B cell (primary cell): ENCODE data around the gene GLB1L2.

Experiments
- CTCF ChIP-seq: fragments of 200-600 bp; IDR thresholded peaks from one replicate; pipeline ENCODE4 v1.8.0; 2022; ENCODE audit warnings: antibody characterized with exemption, mild to moderate bottlenecking
- EZH2 ChIP-seq: IDR thresholded peaks from 2 replicates; pipeline ENCODE4 v1.6.1; 2012; ENCODE audit warnings: borderline replicate concordance, low read depth, mild to moderate bottlenecking, moderate library complexity, low read length; ENCODE audit not compliant: insufficient read depth, poor library complexity, severe bottlenecking

- TF ChIP-seq CTCF (no peak), EZH2 (no peak)
Observed at GRCh38 chr11:134423106-134423505, 91.3 kb downstream of the GLB1L2 start.
